ENCODE data around the gene TNPO2.

GRCh38 chr19:12695997-12696365 is 27.8 kb downstream of the TNPO2 start:
- no peak for TF ChIP-seq REST (IDR thresholded peaks at IDR 0.05; ENCODE audit: insufficient read depth in 1 of 2, low read depth in 2 of 2, low read length in 2 of 2)
- TF ChIP-seq POLR2AphosphoS5 (IDR thresholded peaks at IDR 0.05; ENCODE audit: low read depth, low read length): no peak
- no peak for TF ChIP-seq SIN3A (IDR thresholded peaks at IDR 0.05; ENCODE audit: borderline replicate concordance, insufficient read depth, low read length)
- TF ChIP-seq TAF1 (IDR thresholded peaks at IDR 0.05; ENCODE audit: borderline replicate concordance, insufficient read depth, low read length): no peak
- no peak for TF ChIP-seq FOXP2 (optimal IDR thresholded peaks at IDR 0.05; ENCODE audit: borderline replicate concordance, extremely low read depth, extremely low read length, insufficient read depth)
